GM12878 (cell line): Measurements from ENCODE around the gene PPP2R5C. TPM values are rescaled to one million over a fixed set of nuclear protein-coding genes. Genes with fewer than 3 reads are reported as not detected.

ENCODE experiments used
- EGR1 ChIP-seq, 2 experiments: IDR thresholded peaks; 1 replicate in 1 of 2; 2 replicates in 1 of 2; pipeline ENCODE4 v1.6.1; 2011 to 2012; ENCODE audit warnings: low read depth in 2 of 2, low read length in 2 of 2, borderline replicate concordance in 1 of 2, mild to moderate bottlenecking in 1 of 2, moderate library complexity in 1 of 2
- PML ChIP-seq: IDR thresholded peaks from 2 replicates; pipeline ENCODE4 v1.6.1; 2012; ENCODE audit warnings: low read length, inconsistent platforms
- RB1 ChIP-seq: fragments of 450-650 bp; formaldehyde crosslinking; IDR thresholded peaks from 2 replicates; pipeline ENCODE4 v1.6.1; 2017; ENCODE audit warnings: mild to moderate bottlenecking, borderline replicate concordance
- SMAD1 ChIP-seq: fragments of 450-650 bp; IDR thresholded peaks from 2 replicates; pipeline ENCODE4 v1.6.1; 2018; ENCODE audit warnings: mild to moderate bottlenecking, low read depth; ENCODE audit not compliant: partially characterized antibody
- SMARCA5 ChIP-seq: fragments of 450-650 bp; IDR thresholded peaks from 2 replicates; pipeline ENCODE4 v1.6.1; 2017; ENCODE audit warnings: mild to moderate bottlenecking
- ZBED1 ChIP-seq: IDR thresholded peaks from 2 replicates; pipeline ENCODE4 v1.6.1; 2016; ENCODE audit warnings: borderline replicate concordance
- polyA plus RNA-seq, 11 experiments: library from polyadenylated mRNA; depleted of rRNA in 4 of 11; unstranded in 6 of 11; stranded (reverse) in 5 of 11; fragments of >200 nt; fragmentation: Nextera tagmentation in 4 of 11; fragmentation: Illumina TruSeq in 1 of 11; extraction: Ambion mirVana in 4 of 11; extraction: Trizol in 1 of 11; gene quantifications; 1 replicate in 1 of 11; 2 replicates in 10 of 11; pipeline versions ENCODE4 v1.2.1 to v1.2.3, GENCODE V29; 2011 to 2016; ENCODE audit warnings: inconsistent platforms in 2 of 11, missing spikeins in 2 of 11, low read depth in 1 of 11
- total RNA-seq, 4 experiments: library from RNA; depleted of rRNA in 3 of 4; stranded (reverse); fragments of >200 nt in 3 of 4; fragmentation: Illumina TruSeq in 1 of 4; extraction: Trizol in 1 of 4; gene quantifications; 2 replicates each; pipeline versions ENCODE4 v1.2.1 to v1.2.3, GENCODE V29; 2013 to 2021
- TF ChIP-seq, protein P1 (sequence below): fragments of 450-650 bp; IDR thresholded peaks from 2 replicates; pipeline ENCODE4 v1.6.1; 2018; ENCODE audit warnings: mild to moderate bottlenecking, low read depth, moderate library complexity; ENCODE audit not compliant: partially characterized antibody
- TF ChIP-seq, protein P2 (sequence below): IDR thresholded peaks from 2 replicates; pipeline ENCODE4 v1.6.1; 2012; ENCODE audit warnings: improper control_type of control experiment, low read depth, low read length; ENCODE audit not compliant: insufficient replicate concordance
- TF ChIP-seq, protein P3 (sequence below): fragments of 450-650 bp; IDR thresholded peaks from 2 replicates; pipeline ENCODE4 v1.6.1; 2017; ENCODE audit warnings: mild to moderate bottlenecking, moderate library complexity

Gene PPP2R5C
- total and polyA plus RNA-seq, 10 of the 15 experiments (the other 5 are each of a cell fraction or from before 2014, with no cell fraction given): 106 to 199 (median 144) TPM

DNA sequence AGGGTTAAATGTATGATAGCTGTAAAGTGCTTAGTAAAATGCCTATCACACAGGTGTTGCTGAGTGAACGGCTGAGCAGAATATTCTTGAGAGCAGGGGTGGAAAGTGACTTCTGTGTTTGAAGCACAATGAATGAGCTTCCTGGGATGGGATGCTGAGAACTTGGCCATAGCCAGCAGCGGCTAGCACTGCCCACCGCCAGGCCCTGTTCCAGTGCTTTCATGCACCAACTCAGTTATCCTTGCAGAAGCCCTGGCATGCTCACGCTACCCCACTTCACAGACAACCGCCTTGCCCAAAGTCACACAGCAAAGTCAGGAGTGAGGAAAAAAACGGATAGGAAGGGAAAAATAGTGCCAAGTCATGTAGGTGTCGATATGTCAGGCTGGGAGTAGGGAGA lies 213.7 kb downstream of the PPP2R5C start (continued):
- TF ChIP-seq, protein P1, sequence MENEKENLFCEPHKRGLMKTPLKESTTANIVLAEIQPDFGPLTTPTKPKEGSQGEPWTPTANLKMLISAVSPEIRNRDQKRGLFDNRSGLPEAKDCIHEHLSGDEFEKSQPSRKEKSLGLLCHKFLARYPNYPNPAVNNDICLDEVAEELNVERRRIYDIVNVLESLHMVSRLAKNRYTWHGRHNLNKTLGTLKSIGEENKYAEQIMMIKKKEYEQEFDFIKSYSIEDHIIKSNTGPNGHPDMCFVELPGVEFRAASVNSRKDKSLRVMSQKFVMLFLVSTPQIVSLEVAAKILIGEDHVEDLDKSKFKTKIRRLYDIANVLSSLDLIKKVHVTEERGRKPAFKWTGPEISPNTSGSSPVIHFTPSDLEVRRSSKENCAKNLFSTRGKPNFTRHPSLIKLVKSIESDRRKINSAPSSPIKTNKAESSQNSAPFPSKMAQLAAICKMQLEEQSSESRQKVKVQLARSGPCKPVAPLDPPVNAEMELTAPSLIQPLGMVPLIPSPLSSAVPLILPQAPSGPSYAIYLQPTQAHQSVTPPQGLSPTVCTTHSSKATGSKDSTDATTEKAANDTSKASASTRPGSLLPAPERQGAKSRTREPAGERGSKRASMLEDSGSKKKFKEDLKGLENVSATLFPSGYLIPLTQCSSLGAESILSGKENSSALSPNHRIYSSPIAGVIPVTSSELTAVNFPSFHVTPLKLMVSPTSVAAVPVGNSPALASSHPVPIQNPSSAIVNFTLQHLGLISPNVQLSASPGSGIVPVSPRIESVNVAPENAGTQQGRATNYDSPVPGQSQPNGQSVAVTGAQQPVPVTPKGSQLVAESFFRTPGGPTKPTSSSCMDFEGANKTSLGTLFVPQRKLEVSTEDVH: no peak
- TF ChIP-seq SMAD1 (no peak), PML (no peak), ZBED1 (no peak), SMARCA5 (no peak), EGR1 (IDR thresholded peaks at IDR 0.05; ENCODE audit: borderline replicate concordance in 1 of 2, low read depth in 2 of 2, low read length in 2 of 2) (no peak), RB1 (no peak)
- TF ChIP-seq, protein P2, sequence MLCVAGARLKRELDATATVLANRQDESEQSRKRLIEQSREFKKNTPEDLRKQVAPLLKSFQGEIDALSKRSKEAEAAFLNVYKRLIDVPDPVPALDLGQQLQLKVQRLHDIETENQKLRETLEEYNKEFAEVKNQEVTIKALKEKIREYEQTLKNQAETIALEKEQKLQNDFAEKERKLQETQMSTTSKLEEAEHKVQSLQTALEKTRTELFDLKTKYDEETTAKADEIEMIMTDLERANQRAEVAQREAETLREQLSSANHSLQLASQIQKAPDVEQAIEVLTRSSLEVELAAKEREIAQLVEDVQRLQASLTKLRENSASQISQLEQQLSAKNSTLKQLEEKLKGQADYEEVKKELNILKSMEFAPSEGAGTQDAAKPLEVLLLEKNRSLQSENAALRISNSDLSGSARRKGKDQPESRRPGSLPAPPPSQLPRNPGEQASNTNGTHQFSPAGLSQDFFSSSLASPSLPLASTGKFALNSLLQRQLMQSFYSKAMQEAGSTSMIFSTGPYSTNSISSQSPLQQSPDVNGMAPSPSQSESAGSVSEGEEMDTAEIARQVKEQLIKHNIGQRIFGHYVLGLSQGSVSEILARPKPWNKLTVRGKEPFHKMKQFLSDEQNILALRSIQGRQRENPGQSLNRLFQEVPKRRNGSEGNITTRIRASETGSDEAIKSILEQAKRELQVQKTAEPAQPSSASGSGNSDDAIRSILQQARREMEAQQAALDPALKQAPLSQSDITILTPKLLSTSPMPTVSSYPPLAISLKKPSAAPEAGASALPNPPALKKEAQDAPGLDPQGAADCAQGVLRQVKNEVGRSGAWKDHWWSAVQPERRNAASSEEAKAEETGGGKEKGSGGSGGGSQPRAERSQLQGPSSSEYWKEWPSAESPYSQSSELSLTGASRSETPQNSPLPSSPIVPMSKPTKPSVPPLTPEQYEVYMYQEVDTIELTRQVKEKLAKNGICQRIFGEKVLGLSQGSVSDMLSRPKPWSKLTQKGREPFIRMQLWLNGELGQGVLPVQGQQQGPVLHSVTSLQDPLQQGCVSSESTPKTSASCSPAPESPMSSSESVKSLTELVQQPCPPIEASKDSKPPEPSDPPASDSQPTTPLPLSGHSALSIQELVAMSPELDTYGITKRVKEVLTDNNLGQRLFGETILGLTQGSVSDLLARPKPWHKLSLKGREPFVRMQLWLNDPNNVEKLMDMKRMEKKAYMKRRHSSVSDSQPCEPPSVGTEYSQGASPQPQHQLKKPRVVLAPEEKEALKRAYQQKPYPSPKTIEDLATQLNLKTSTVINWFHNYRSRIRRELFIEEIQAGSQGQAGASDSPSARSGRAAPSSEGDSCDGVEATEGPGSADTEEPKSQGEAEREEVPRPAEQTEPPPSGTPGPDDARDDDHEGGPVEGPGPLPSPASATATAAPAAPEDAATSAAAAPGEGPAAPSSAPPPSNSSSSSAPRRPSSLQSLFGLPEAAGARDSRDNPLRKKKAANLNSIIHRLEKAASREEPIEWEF: no peak
- TF ChIP-seq, protein P3, sequence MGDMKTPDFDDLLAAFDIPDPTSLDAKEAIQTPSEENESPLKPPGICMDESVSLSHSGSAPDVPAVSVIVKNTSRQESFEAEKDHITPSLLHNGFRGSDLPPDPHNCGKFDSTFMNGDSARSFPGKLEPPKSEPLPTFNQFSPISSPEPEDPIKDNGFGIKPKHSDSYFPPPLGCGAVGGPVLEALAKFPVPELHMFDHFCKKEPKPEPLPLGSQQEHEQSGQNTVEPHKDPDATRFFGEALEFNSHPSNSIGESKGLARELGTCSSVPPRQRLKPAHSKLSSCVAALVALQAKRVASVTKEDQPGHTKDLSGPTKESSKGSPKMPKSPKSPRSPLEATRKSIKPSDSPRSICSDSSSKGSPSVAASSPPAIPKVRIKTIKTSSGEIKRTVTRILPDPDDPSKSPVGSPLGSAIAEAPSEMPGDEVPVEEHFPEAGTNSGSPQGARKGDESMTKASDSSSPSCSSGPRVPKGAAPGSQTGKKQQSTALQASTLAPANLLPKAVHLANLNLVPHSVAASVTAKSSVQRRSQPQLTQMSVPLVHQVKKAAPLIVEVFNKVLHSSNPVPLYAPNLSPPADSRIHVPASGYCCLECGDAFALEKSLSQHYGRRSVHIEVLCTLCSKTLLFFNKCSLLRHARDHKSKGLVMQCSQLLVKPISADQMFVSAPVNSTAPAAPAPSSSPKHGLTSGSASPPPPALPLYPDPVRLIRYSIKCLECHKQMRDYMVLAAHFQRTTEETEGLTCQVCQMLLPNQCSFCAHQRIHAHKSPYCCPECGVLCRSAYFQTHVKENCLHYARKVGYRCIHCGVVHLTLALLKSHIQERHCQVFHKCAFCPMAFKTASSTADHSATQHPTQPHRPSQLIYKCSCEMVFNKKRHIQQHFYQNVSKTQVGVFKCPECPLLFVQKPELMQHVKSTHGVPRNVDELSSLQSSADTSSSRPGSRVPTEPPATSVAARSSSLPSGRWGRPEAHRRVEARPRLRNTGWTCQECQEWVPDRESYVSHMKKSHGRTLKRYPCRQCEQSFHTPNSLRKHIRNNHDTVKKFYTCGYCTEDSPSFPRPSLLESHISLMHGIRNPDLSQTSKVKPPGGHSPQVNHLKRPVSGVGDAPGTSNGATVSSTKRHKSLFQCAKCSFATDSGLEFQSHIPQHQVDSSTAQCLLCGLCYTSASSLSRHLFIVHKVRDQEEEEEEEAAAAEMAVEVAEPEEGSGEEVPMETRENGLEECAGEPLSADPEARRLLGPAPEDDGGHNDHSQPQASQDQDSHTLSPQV: no peak
